Neutrophil (primary cell): ENCODE results near the gene RNLS.
"Not testable (repeated sequence)": the region's sequence is repeated elsewhere in the genome, so short reads cannot be mapped to it uniquely, and the experiment has no call there.

Experiments used
- H3K27ac ChIP-seq: fragments of 200-600 bp; sonication (generic); 2 replicates; pipeline ENCODE4 v1.5.1; 2016; ENCODE audit warnings: mild to moderate bottlenecking, moderate library complexity
- H3K27me3 ChIP-seq: fragments of 200-600 bp; sonication (generic); 2 replicates; pipeline ENCODE4 v1.6.0; 2016; ENCODE audit warnings: mild to moderate bottlenecking
- H3K36me3 ChIP-seq: fragments of 200-600 bp; sonication (generic); 2 replicates; pipeline ENCODE4 v1.5.1; 2017
- H3K4me1 ChIP-seq, 2 experiments: fragments of 200-600 bp in 1 of 2; sonication (generic) in 1 of 2; 1 replicate in 1 of 2; 2 replicates in 1 of 2; pipeline versions ENCODE4 v1.5.1 to v1.6.1; 2013 to 2016; ENCODE audit warnings: low read depth in 1 of 2, low read length in 1 of 2, mild to moderate bottlenecking in 1 of 2, moderate library complexity in 1 of 2; ENCODE audit not compliant: control insufficient read depth in 1 of 2, insufficient read depth in 1 of 2
- H3K4me3 ChIP-seq, 2 experiments: fragments of 200-600 bp in 1 of 2; sonication (generic) in 1 of 2; 1 replicate in 1 of 2; 2 replicates in 1 of 2; pipeline ENCODE4 v1.5.1; 2013 to 2016; ENCODE audit warnings: low read depth in 1 of 2, low read length in 1 of 2, mild to moderate bottlenecking in 1 of 2, moderate library complexity in 1 of 2
- H3K9me3 ChIP-seq: fragments of 200-600 bp; sonication (generic); 2 replicates; pipeline ENCODE4 v1.5.1; 2016
- CTCF ChIP-seq: fragments of 200-600 bp; sonication (generic); IDR thresholded peaks from 2 replicates; pipeline ENCODE4 v1.5.1; 2016; ENCODE audit warnings: antibody characterized with exemption

Gene RNLS

GRCh38 chr10:88370713-88371112 lies 212.4 kb downstream of the RNLS start:
- H3K4me3 ChIP-seq: no peak overlapping the region

GRCh38 chr10:88366772-88367171 lies 216.3 kb downstream of the RNLS start:
- Histone ChIP-seq H3K9me3 (no peaks in the 10 kb centered on the region), H3K27me3 (no peaks in the 10 kb centered on the region), H3K27ac (no peak overlapping the region), H3K36me3 (no peaks in the 10 kb centered on the region), H3K4me3 (no peak overlapping the region), H3K4me1 (no peaks in the 10 kb centered on the region)
- TF ChIP-seq CTCF: no peak

More at GRCh38 chr10:88370713-88371112, 212.4 kb downstream of the RNLS start:
- Histone ChIP-seq H3K9me3 (no peaks in the 10 kb centered on the region), H3K4me1 (no peaks in the 10 kb centered on the region), H3K27ac (no peak overlapping the region), H3K27me3 (no peaks in the 10 kb centered on the region), H3K36me3 (no peaks in the 10 kb centered on the region)
- no peak for TF ChIP-seq CTCF

- H3K27ac ChIP-seq: no peak overlapping the region
- no peaks in the 10 kb centered on the region for H3K9me3 ChIP-seq
- no peak for TF ChIP-seq CTCF
- H3K36me3 ChIP-seq: no peaks in the 10 kb centered on the region
- H3K4me3 ChIP-seq: no peak overlapping the region
- no peaks in the 10 kb centered on the region for H3K4me1 ChIP-seq
- no peaks in the 10 kb centered on the region for H3K27me3 ChIP-seq
Observed at GRCh38 chr10:88361995-88362807, 220.9 kb downstream of the RNLS start.

- H3K4me3 ChIP-seq: no peak overlapping the region
- no peaks in the 10 kb centered on the region for H3K36me3 ChIP-seq
- H3K27ac ChIP-seq: no peak overlapping the region
- no peaks in the 10 kb centered on the region for H3K9me3 ChIP-seq
- TF ChIP-seq CTCF: no peak
- H3K4me1 ChIP-seq: no peaks in the 10 kb centered on the region
- H3K27me3 ChIP-seq: no peaks in the 10 kb centered on the region
Observed at GRCh38 chr10:88361494-88361893, 221.6 kb downstream of the RNLS start.

- H3K9me3 ChIP-seq, H3K27me3 ChIP-seq, H3K4me3 ChIP-seq, H3K36me3 ChIP-seq, H3K4me1 ChIP-seq, H3K27ac ChIP-seq: not testable (repeated sequence)
Observed at GRCh38 chr10:88355750-88356149, 227.4 kb downstream of the RNLS start.

GRCh38 chr10:88347597-88348304 lies 235.4 kb downstream of the RNLS start:
- no peaks in the 10 kb centered on the region for H3K27me3 ChIP-seq
- no peaks in the 10 kb centered on the region for H3K36me3 ChIP-seq
- no peaks in the 10 kb centered on the region for H3K4me1 ChIP-seq
- no peak overlapping the region for H3K27ac ChIP-seq
- no peaks in the 10 kb centered on the region for H3K9me3 ChIP-seq
- H3K4me3 ChIP-seq: no peak overlapping the region
- no peak for TF ChIP-seq CTCF
